ENCODE results near the gene DOCK7.
A peak's percentile ranks its signal among the peaks of the same experiment; 100 is the strongest.

Gene DOCK7

DNA sequence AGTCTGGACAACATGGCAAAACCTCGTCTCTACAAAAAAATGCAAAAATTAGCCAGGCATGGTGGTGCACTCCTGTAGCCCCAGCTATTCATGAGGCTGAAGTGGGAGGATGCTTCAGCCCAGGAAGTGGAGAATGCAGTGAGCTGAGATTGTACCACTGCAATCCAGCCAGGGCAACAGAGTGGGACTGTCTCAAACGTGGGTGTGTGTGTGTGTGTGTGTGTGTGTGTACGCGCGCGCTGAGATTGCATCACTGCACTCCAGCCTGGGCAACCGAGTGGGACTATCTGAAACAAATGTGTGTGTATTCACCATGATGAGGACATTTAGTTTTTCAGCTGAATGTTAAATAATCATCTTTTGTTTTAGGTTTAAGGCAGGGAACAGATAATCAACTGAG lies 230.2 kb downstream of the DOCK7 start:
- H3K4me3 Mint-ChIP-seq, result no peak overlapping the region
- no peak for ATAC-seq (ENCODE audit: low read depth)
- peak overlapping the region; percentile 17 for H3K27ac Mint-ChIP-seq
- no peaks in the 10 kb centered on the region for H3K9me3 Mint-ChIP-seq
- H3K27me3 Mint-ChIP-seq, result no peaks in the 10 kb centered on the region
- no peaks in the 10 kb centered on the region for H3K4me1 Mint-ChIP-seq
- H3K36me3 Mint-ChIP-seq, result peaks cover 7% of the 10 kb centered on the region
- no peak for DNase-seq (ENCODE audit: low spot score in 2 of 2)

DNA sequence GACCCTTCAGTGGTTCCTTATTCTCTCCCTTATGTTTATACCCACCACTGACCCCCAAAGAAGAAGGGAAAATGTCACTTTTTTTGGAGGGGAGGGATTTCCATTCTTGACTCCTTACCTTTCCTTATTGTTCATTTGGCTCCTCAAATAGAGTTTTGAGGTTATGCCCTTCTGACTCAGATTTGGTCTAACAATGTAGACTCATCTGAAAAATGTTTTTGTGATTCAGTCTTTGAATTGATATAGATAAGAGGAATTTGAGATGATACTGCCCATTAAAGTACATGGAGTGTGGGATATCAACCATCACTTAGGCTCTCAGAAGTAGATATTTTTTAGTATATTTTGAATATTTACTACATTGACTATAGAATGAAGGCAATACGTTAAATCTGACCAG lies 235.2 kb downstream of the DOCK7 start:
- Mint-ChIP-seq H3K36me3 (peaks cover 17% of the 10 kb centered on the region), H3K27me3 (no peaks in the 10 kb centered on the region), H3K4me3 (no peak overlapping the region), H3K27ac (no peak overlapping the region), H3K4me1 (peaks cover 3% of the 10 kb centered on the region), H3K9me3 (peaks cover 2% of the 10 kb centered on the region)
- ATAC-seq (ENCODE audit: low read depth) (no peak), DNase-seq (ENCODE audit: low spot score in 2 of 2) (no peak)

GRCh38 chr1:62450301-62450700 lies 237.9 kb downstream of the DOCK7 start:
- H3K36me3 Mint-ChIP-seq, result peaks cover 27% of the 10 kb centered on the region
- peaks cover 3% of the 10 kb centered on the region for H3K4me1 Mint-ChIP-seq
- peaks cover 2% of the 10 kb centered on the region for H3K9me3 Mint-ChIP-seq
- H3K27me3 Mint-ChIP-seq, result no peaks in the 10 kb centered on the region
- H3K4me3 Mint-ChIP-seq, result no peak overlapping the region
- ATAC-seq (ENCODE audit: low read depth) (no peak), DNase-seq (ENCODE audit: low spot score in 2 of 2) (no peak)
- peak overlapping the region; percentile 78 for H3K27ac Mint-ChIP-seq

DNA sequence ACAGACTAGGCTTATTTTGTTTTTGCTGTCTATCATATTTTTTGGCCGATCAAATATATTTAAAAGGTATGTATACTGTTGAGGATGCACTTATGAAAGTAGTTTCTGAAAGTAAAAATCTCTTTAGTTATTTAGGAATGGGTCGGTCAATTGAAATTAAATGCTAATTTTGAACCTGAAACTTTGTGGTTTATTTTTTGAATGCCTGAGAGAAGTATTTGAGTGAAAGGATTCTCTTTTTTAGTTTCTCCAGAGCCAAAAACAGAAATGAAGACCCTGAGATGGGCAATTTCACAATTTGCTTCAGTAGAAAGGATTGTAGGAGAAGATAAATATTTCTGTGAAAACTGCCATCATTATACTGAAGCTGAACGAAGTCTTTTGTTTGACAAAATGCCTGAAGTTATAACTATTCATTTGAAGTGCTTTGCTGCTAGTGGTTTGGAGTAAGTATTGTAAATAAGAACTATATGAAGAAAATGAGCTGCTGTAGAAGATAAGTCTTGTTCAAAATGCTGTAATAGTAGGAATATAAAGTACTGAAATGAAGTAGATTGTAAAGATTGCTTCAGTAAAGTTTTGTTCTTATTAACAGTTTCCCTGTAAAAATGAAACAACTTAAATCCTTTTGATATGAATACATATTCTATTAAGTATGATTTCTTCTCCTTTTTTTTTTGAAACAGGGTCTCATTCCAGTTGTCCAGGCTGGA lies 239.8 kb downstream of the DOCK7 start:
- Mint-ChIP-seq H3K36me3 (peaks cover 28% of the 10 kb centered on the region), H3K9me3 (peaks cover 2% of the 10 kb centered on the region), H3K4me1 (peaks cover 7% of the 10 kb centered on the region), H3K27ac (peak overlapping the region; percentile 62), H3K27me3 (no peaks in the 10 kb centered on the region), H3K4me3 (no peak overlapping the region)
- no peak for DNase-seq (ENCODE audit: low spot score in 2 of 2)
- ATAC-seq (ENCODE audit: low read depth), result no peak

- Mint-ChIP-seq H3K27ac (peak overlapping the region; percentile 23), H3K9me3 (no peaks in the 10 kb centered on the region), H3K27me3 (no peaks in the 10 kb centered on the region), H3K4me3 (no peak overlapping the region), H3K36me3 (peaks cover 26% of the 10 kb centered on the region), H3K4me1 (peaks cover 11% of the 10 kb centered on the region)
- no peak for ATAC-seq (ENCODE audit: low read depth)
- DNase-seq (ENCODE audit: low spot score in 2 of 2), result no peak
These were observed 243.5 kb downstream of the DOCK7 start for GRCh38 chr1:62444701-62445100.

DNA sequence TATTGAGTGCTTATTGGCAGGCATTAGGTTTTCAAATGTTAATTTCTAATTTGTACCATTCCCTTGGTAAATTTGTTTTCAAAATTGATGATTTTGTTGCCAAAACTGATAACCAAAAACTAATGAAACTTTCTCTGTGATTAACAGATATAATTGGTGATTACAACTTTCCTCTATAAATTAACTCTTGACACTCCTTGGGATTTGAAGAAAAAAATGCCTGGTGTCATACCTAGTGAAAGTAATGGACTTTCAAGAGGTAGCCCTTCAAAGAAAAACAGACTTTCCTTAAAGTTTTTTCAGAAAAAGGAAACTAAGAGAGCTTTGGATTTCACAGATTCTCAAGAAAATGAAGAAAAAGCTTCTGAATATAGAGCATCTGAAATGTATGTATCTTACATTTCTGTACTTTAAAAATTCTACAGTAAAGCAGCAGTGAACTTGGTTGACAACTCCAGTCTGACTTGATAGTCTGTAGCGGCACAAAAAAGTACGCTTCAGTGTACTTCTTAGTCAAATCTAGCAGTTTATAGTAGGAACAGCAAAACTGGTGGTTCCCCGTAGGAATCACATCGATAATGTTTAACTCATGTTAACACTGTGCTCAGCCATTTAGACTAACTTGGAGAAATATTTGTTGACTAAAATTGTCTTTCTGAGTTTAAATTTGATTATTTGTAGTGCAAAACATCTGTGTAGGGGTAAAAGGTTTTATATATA lies 248.4 kb downstream of the DOCK7 start:
- Mint-ChIP-seq H3K36me3 (peaks cover 13% of the 10 kb centered on the region), H3K27ac (peak overlapping the region; percentile 58), H3K4me3 (peak overlapping the region; percentile 53), H3K4me1 (peaks cover 23% of the 10 kb centered on the region), H3K27me3 (no peaks in the 10 kb centered on the region), H3K9me3 (peaks cover 4% of the 10 kb centered on the region)
- ATAC-seq (ENCODE audit: low read depth) (no peak), DNase-seq (ENCODE audit: low spot score in 2 of 2) (no peak)

DNA sequence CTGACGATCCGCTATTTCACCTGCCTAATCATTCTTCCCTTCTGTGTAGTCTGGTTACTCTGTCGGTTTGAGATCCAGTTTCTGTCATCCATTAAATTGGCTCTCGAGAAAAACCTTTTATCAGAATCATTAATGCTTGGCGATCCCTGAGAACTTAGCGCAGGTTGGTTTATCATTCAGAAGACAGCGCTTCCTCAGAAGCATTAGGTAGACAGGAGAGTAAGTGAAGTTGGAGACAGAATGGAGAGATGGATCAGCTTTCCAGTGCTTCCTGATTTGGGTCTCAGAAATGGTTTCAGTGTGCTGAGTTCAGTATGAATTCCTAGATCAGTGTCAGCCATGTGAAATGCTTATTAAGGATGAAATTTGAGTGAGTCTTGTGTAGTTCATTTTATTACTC lies 250.0 kb downstream of the DOCK7 start:
- Mint-ChIP-seq H3K9me3 (peaks cover 4% of the 10 kb centered on the region), H3K4me3 (peak overlapping the region; percentile 93), H3K36me3 (peaks cover 10% of the 10 kb centered on the region), H3K27ac (peak overlapping the region; percentile 82), H3K4me1 (peaks cover 20% of the 10 kb centered on the region), H3K27me3 (no peaks in the 10 kb centered on the region)
- DNase-seq (ENCODE audit: low spot score in 2 of 2) (no peak), ATAC-seq (ENCODE audit: low read depth) (no peak)

GRCh38 chr1:62437273-62437940 lies 250.8 kb downstream of the DOCK7 start:
- Mint-ChIP-seq H3K4me3 (peak overlapping the region; percentile 93), H3K27ac (peak overlapping the region; percentile 98), H3K4me1 (peaks cover 20% of the 10 kb centered on the region), H3K27me3 (no peaks in the 10 kb centered on the region), H3K36me3 (peaks cover 10% of the 10 kb centered on the region), H3K9me3 (peaks cover 4% of the 10 kb centered on the region)
- DNase-seq (ENCODE audit: low spot score in 2 of 2) (peak in 1 of 2 donors; percentile 43), ATAC-seq (ENCODE audit: low read depth) (no peak)

DNA sequence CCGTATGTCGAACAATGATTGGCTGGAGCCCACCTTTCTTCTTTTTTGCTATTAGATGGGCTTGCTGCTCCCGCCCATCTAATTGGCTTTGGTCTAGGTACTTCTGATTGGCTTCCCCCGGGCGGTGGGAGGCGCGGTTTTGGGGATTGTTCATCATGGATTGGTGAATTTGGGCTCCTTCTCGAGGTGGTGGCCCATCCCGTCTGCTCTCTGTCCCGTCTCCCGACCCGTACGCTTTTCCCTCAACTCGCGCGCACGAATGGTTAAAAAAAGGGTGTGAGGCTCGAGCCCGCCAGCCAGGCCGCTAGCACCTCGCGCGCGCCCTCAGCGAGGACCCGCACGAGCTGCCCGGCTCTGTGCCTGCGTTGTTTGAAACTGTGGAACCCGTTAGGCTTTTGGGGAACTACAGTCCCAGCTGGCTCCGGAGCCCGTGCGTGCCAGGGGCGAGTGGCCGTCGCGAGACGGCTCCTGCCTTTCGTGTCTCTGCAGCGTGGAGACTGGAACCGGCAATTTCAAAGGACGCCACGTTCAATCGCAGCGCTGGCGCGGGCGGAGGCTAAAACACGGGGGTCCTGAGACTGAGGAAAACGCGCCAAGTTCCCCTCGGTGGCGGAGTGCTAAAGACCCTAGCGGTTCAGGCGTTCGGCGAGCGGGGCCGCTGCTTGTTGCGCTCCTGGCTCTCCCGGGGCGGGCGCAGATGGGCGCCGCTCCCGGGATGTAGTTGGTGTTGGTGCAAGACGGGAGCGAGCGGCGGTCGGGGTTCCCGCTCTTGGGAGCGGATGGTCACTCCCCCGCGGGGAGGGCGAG lies 251.5 kb downstream of the DOCK7 start, which contains the start of gene USP1:
USP1 (plus strand) TSS at position 584 of the 807 bp plus-strand sequence. CDS start 2,819 bp downstream, outside the sequence.
- Mint-ChIP-seq H3K4me3 (peak within 1 kb of the TSS; percentile 93), H3K4me1 (peaks cover 18% of the 10 kb centered on the region), H3K27me3 (no peaks in the 10 kb centered on the region), H3K9me3 (peaks cover 4% of the 10 kb centered on the region), H3K36me3 (peaks cover 9% of the 10 kb centered on the region), H3K27ac (peak within 1 kb of the TSS; percentile 98)
- peak; percentile 72 for ATAC-seq (ENCODE audit: low read depth)
- peak; percentile 95 for DNase-seq (ENCODE audit: low spot score in 2 of 2)

GRCh38 chr1:62436039-62436465 lies 252.1 kb downstream of the DOCK7 start:
- peak; percentile 93 to 94 for DNase-seq (ENCODE audit: low spot score in 2 of 2)
- Mint-ChIP-seq H3K27ac (peak overlapping the region; percentile 98), H3K36me3 (peaks cover 5% of the 10 kb centered on the region), H3K27me3 (no peaks in the 10 kb centered on the region), H3K4me1 (peaks cover 18% of the 10 kb centered on the region), H3K9me3 (peaks cover 4% of the 10 kb centered on the region), H3K4me3 (peak overlapping the region; percentile 93)
- no peak for ATAC-seq (ENCODE audit: low read depth)

DNA sequence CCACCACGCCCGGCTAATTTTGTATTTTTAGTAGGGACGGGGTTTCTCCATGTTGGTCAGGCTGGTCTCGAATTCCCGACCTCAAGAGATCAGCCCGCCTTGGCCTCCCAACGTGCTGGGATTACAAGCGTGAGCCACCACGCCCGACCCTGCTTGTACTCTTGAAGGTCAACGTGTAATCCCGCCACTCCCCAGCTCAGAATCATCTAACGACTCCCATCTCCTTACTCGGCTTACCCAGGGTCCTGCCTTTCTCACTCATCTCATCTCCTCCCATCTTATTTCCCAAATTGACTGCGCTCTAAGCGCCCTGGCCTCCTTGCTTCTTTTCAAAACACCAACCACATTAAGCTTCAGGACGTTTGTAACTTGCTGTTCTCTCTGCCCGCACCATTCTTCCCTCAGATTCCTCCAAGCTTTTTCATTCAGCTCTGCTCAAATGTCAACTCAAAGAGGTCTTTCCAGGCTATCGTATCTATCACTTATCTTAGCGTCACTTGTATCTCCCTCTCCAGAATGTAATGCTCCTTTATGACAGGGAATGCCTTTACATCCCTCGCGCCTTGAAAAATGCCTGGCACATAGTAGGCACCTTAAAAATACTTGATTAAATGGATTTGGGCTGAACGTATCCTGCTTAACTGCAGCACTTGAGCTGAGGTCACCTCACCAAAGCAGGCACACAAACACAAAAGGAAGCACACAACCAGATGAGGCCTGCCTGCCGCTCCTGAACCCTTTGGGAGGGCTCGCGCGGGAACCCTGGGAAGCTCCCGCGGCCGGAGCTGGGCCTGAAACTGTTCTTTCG lies 252.8 kb downstream of the DOCK7 start:
- ATAC-seq (ENCODE audit: low read depth), result no peak
- Mint-ChIP-seq H3K9me3 (peaks cover 4% of the 10 kb centered on the region), H3K36me3 (peaks cover 5% of the 10 kb centered on the region), H3K4me3 (peak overlapping the region; percentile 93), H3K27ac (peak overlapping the region; percentile 98), H3K4me1 (peaks cover 15% of the 10 kb centered on the region), H3K27me3 (no peaks in the 10 kb centered on the region)
- no peak for DNase-seq (ENCODE audit: low spot score in 2 of 2)

DNA sequence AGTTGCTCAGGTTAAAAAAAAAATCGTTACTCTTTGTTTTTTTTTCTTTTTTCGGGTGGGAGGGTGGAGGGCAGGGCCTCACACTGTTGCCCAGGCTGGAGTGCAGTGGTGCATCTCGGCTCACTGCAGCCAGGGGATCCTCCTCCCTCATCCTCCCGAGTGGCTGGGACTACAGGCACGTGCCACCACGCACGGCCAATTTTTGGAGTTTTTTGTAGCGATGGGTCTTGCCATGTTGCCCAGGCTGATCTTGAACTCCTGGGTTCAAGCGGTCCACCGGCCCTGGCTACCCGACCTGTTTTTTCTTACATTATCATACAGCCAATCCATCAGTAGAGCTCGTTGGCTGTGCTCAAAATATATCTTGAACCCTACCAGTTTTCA lies 253.6 kb downstream of the DOCK7 start:
- Mint-ChIP-seq H3K27ac (no peak overlapping the region), H3K9me3 (peaks cover 4% of the 10 kb centered on the region), H3K4me1 (peaks cover 13% of the 10 kb centered on the region), H3K4me3 (peak overlapping the region; percentile 41), H3K27me3 (peaks cover 2% of the 10 kb centered on the region), H3K36me3 (peaks cover 3% of the 10 kb centered on the region)
- ATAC-seq (ENCODE audit: low read depth) (no peak), DNase-seq (ENCODE audit: low spot score in 2 of 2) (no peak)
